Caco-2 (cell line): ENCODE data around the gene CKAP4. TPM values are rescaled to one million over a fixed set of nuclear protein-coding genes. Genes with fewer than 3 reads are reported as not detected.

Experiments
- BruUV-seq: library from RNA; stranded (reverse); fragments of 400-500 nt; replicated peaks from 2 replicates; lab custom pipeline; 2021; lab: Mats Ljungman, UMichigan
- CTCF ChIA-PET: fragments of 300-600 bp; sonication (Branson Sonifier 250); formaldehyde crosslinking; loops from one replicate; lab custom pipeline; 2022; ENCODE audit warnings: antibody characterized with exemption; lab: Charles Lee
- POLR2A ChIA-PET: fragments of 300-600 bp; sonication (Branson Sonifier 250); formaldehyde crosslinking; loops from one replicate; lab custom pipeline; 2022; ENCODE audit warnings: antibody characterized with exemption; lab: Charles Lee
- DNase-seq, 2 experiments: peaks; one replicate each; pipeline versions ENCODE4 v3.0.0 to v3.0.0-alpha.2; 2020 to 2022
- H3K27me3 ChIP-seq: replicated peaks from 2 replicates; pipeline ENCODE4 v1.6.0; 2011; ENCODE audit warnings: low read length; ENCODE audit not compliant: control insufficient read depth, insufficient read depth
- H3K36me3 ChIP-seq: 2 replicates; pipeline ENCODE4 v1.5.1; 2011; ENCODE audit warnings: low read length; ENCODE audit not compliant: control insufficient read depth, insufficient read depth
- H3K4me1 ChIP-seq: fragments of 250-450 bp; sonication (Bioruptor Pico); 2 replicates; pipeline ENCODE4 v1.5.1; 2020; ENCODE audit warnings: mild to moderate bottlenecking
- H3K4me3 ChIP-seq: 2 replicates; pipeline ENCODE4 v1.5.1; 2011; ENCODE audit warnings: low read depth, mild to moderate bottlenecking, control low read depth, low read length
- H3K9me3 ChIP-seq: fragments of 250-450 bp; sonication (Bioruptor Pico); 2 replicates; pipeline ENCODE4 v1.5.1; 2020; ENCODE audit warnings: mild to moderate bottlenecking, moderate library complexity
- H3K27ac Mint-ChIP-seq: one replicate; pipeline ENCODE4 v1.8.0; 2022; ENCODE audit warnings: mixed read lengths; ENCODE audit not compliant: unreplicated experiment
- H3K27me3 Mint-ChIP-seq: one replicate; pipeline ENCODE4 v1.8.0; 2022; ENCODE audit warnings: mixed read lengths; ENCODE audit not compliant: insufficient read depth, unreplicated experiment
- H3K36me3 Mint-ChIP-seq: one replicate; pipeline ENCODE4 v1.8.0; 2022; ENCODE audit warnings: mild to moderate bottlenecking, mixed read lengths; ENCODE audit not compliant: insufficient read depth, unreplicated experiment
- H3K4me1 Mint-ChIP-seq: one replicate; pipeline ENCODE4 v1.8.0; 2022; ENCODE audit warnings: low read depth, mixed read lengths; ENCODE audit not compliant: unreplicated experiment
- H3K4me3 Mint-ChIP-seq: one replicate; pipeline ENCODE4 v1.8.0; 2022; ENCODE audit warnings: mild to moderate bottlenecking, moderate library complexity, mixed read lengths; ENCODE audit not compliant: unreplicated experiment
- H3K9me3 Mint-ChIP-seq: one replicate; pipeline ENCODE4 v1.8.0; 2022; ENCODE audit warnings: mixed read lengths; ENCODE audit not compliant: unreplicated experiment
- intact Hi-C: fragments of 100-400 bp; cut with micrococcal nuclease; formaldehyde crosslinking; loops from one replicate; pipeline ENCODE4 v1.10.0; 2022; ENCODE audit not compliant: unreplicated experiment
- total RNA-seq: library from RNA; stranded (reverse); gene quantifications from 2 replicates; pipeline ENCODE4 v1.2.3, GENCODE V29; 2022
- TF ChIP-seq, protein P1 (sequence below), 2 experiments: fragments of 200-600 bp in 1 of 2; IDR thresholded peaks; 1 replicate in 1 of 2; 2 replicates in 1 of 2; pipeline versions ENCODE4 v1.5.1 to v1.8.0; 2011 to 2022; ENCODE audit warnings: antibody characterized with exemption in 1 of 2, control low read depth in 1 of 2, inconsistent platforms in 1 of 2, low read depth in 1 of 2, low read length in 1 of 2, mild to moderate bottlenecking in 1 of 2, moderate library complexity in 1 of 2; ENCODE audit not compliant: insufficient read depth in 1 of 2, severe bottlenecking in 1 of 2, unreplicated experiment in 1 of 2

Gene CKAP4
- total RNA-seq, 1 experiment from 2014 or later: 63.1 TPM

DNA sequence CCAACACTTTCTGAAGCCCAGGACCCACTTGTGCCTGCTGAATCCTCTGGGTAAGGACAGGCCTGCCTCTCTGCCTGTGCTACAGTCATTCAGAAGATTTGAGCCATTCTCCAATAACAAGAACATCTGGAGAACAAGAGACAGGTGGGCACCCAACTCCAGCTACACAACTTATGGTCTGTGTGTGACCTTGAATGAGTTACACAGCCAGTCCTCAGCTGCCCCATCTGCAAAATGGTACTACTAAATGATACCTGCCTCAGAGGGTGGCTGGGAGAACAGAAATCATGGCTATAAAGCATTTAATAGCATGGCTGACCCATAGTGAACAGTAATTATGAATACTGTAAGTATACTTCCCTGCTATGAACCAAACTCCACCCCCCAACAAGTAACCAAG is 4.2 kb downstream of the CKAP4 start:
- peaks cover 14% of the 10 kb centered on the region for H3K4me1 Mint-ChIP-seq
- no peak overlapping the region for H3K4me3 Mint-ChIP-seq
- H3K27me3 Mint-ChIP-seq: no peaks in the 10 kb centered on the region
- H3K4me3 ChIP-seq: no peak overlapping the region
- peaks cover 12% of the 10 kb centered on the region; the same call in 1 of the 2 replicates for H3K4me1 ChIP-seq
- DNase-seq: no peak
- intact Hi-C loops: no loop called here
- H3K36me3 Mint-ChIP-seq: peaks cover 21% of the 10 kb centered on the region
- CTCF ChIA-PET: no interaction called here
- H3K27ac Mint-ChIP-seq: no peak overlapping the region
- H3K27me3 ChIP-seq: no peaks in the 10 kb centered on the region
- BruUV-seq: no TSS peak
- H3K9me3 ChIP-seq: no peaks in the 10 kb centered on the region
- POLR2A ChIA-PET: interaction anchor here (0.6 kb wide), 1 partner anchor 27 kb away, joined by 4 read pairs; no protein-coding TSS in a partner anchor
- no peaks in the 10 kb centered on the region for H3K9me3 Mint-ChIP-seq
- TF ChIP-seq, protein P1, sequence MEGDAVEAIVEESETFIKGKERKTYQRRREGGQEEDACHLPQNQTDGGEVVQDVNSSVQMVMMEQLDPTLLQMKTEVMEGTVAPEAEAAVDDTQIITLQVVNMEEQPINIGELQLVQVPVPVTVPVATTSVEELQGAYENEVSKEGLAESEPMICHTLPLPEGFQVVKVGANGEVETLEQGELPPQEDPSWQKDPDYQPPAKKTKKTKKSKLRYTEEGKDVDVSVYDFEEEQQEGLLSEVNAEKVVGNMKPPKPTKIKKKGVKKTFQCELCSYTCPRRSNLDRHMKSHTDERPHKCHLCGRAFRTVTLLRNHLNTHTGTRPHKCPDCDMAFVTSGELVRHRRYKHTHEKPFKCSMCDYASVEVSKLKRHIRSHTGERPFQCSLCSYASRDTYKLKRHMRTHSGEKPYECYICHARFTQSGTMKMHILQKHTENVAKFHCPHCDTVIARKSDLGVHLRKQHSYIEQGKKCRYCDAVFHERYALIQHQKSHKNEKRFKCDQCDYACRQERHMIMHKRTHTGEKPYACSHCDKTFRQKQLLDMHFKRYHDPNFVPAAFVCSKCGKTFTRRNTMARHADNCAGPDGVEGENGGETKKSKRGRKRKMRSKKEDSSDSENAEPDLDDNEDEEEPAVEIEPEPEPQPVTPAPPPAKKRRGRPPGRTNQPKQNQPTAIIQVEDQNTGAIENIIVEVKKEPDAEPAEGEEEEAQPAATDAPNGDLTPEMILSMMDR (IDR thresholded peaks at IDR 0.05; ENCODE audit: insufficient read depth in 1 of 2, low read depth in 1 of 2, low read length in 1 of 2, severe bottlenecking in 1 of 2, unreplicated experiment in 1 of 2): no peak
- peaks cover 5% of the 10 kb centered on the region; the same call in 1 of the 2 replicates for H3K36me3 ChIP-seq

DNA sequence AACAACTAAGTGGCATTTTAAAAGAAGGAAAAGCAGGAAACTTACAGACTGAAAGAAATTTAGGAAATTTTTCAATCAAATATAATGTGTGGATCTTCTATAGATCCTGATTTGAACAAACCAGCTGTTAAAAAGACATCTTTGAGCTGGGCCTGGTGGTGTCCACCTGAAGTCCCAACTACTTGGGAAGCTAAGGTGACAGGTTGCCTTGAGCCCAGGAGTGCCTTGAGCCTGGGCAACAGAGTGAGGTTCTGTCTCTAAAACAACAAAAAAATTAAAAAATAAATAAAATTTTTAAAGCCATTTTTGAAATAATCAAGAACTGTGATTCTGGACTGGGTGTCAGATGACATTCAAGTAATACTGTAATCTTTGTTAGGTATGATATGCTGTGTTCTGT is 7.0 kb downstream of the CKAP4 start:
- ChIA-PET CTCF (no interaction called here), POLR2A (no interaction called here)
- BruUV-seq: no TSS peak
- H3K27me3 ChIP-seq: no peaks in the 10 kb centered on the region
- 0 out of 2 replicates have a peak, but pooled peaks cover 2% of the 10 kb centered on the region for H3K4me1 ChIP-seq
- DNase-seq: no peak
- no peaks in the 10 kb centered on the region for H3K27me3 Mint-ChIP-seq
- H3K9me3 Mint-ChIP-seq: no peaks in the 10 kb centered on the region
- H3K4me3 ChIP-seq: no peak overlapping the region
- no peaks in the 10 kb centered on the region for H3K9me3 ChIP-seq
- peaks cover 29% of the 10 kb centered on the region for H3K36me3 Mint-ChIP-seq
- peaks cover 19% of the 10 kb centered on the region for H3K4me1 Mint-ChIP-seq
- H3K4me3 Mint-ChIP-seq: no peak overlapping the region
- peaks cover 5% of the 10 kb centered on the region; the same call in 1 of the 2 replicates for H3K36me3 ChIP-seq
- no peak overlapping the region for H3K27ac Mint-ChIP-seq
- intact Hi-C loops: no loop called here
- TF ChIP-seq, protein P1 (IDR thresholded peaks at IDR 0.05; ENCODE audit: insufficient read depth in 1 of 2, low read depth in 1 of 2, low read length in 1 of 2, severe bottlenecking in 1 of 2, unreplicated experiment in 1 of 2): no peak

DNA sequence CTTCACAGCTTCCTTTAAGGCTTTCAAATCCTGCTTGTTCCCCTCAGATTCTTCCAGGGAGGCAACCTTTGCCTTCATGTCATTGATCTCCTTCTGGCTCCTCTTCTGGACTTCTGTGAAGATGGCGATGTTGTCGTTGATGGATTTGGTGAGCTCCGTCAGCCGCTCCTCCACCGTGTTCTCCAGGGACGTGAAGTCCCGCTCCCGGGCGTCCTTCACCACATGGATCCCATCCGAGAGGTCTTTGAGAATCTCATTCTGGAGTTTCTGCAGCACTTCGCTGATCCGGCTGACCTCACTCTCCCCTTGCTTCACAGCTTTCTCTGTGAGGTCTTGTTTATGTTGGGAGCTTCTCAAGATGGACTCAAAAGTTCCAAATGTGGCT is 7.9 kb downstream of the CKAP4 start:
- Mint-ChIP-seq H3K27me3 (no peaks in the 10 kb centered on the region), H3K27ac (no peak overlapping the region), H3K36me3 (peaks cover 29% of the 10 kb centered on the region), H3K4me1 (peaks cover 10% of the 10 kb centered on the region), H3K4me3 (no peak overlapping the region), H3K9me3 (no peaks in the 10 kb centered on the region)
- TF ChIP-seq, protein P1 (IDR thresholded peaks at IDR 0.05; ENCODE audit: insufficient read depth in 1 of 2, low read depth in 1 of 2, low read length in 1 of 2, severe bottlenecking in 1 of 2, unreplicated experiment in 1 of 2): no peak
- ChIA-PET CTCF (no interaction called here), POLR2A (no interaction called here)
- BruUV-seq: no TSS peak
- intact Hi-C loops: no loop called here
- Histone ChIP-seq H3K9me3 (no peaks in the 10 kb centered on the region), H3K4me1 (no peaks in the 10 kb centered on the region), H3K27me3 (no peaks in the 10 kb centered on the region), H3K4me3 (no peak overlapping the region), H3K36me3 (peaks cover 5% of the 10 kb centered on the region; the same call in 1 of the 2 replicates)
- DNase-seq: no peak
